Stimulated activated CD4-positive, alpha-beta T cell treated with anti-CD3 and anti-CD28 coated beads, Interleukin-15, amount 100 ng/mL, for 24 hours (primary cell): ENCODE results near the gene LRRFIP2.
"Not testable (repeated sequence)": the region's sequence is repeated elsewhere in the genome, so short reads cannot be mapped to it uniquely, and the experiment has no call there.

Experiments
- DNase-seq: peaks from one replicate; pipeline ENCODE4 v3.0.0-alpha.2; 2020

LRRFIP2 gene

GRCh38 chr3:37054370-37054769, 120.0 kb downstream of the LRRFIP2 start:
- DNase-seq = no peak

GRCh38 chr3:37053753-37054152, 120.6 kb downstream of the LRRFIP2 start:
- no peak for DNase-seq

- no peak for DNase-seq
Observed at GRCh38 chr3:37053337-37053736, 121.0 kb downstream of the LRRFIP2 start.

GRCh38 chr3:37052860-37053259, 121.5 kb downstream of the LRRFIP2 start:
- no peak for DNase-seq

- DNase-seq = no peak
Observed at GRCh38 chr3:37050282-37050681, 124.1 kb downstream of the LRRFIP2 start.

- not testable (repeated sequence) for DNase-seq
Observed at GRCh38 chr3:37042712-37043111, 131.7 kb downstream of the LRRFIP2 start.

- no peak for DNase-seq
Observed at GRCh38 chr3:37041546-37042195, 132.7 kb downstream of the LRRFIP2 start.

- DNase-seq = no peak
Observed at GRCh38 chr3:37040231-37040630, 134.2 kb downstream of the LRRFIP2 start.

- no peak for DNase-seq
Observed at GRCh38 chr3:37039161-37039846, 135.1 kb downstream of the LRRFIP2 start.

- no peak for DNase-seq
Observed at GRCh38 chr3:37037352-37037751, 137.0 kb downstream of the LRRFIP2 start.

GRCh38 chr3:37032961-37033360, 141.4 kb downstream of the LRRFIP2 start:
- DNase-seq = no peak

- no peak for DNase-seq
Observed at GRCh38 chr3:37031096-37031682, 143.2 kb downstream of the LRRFIP2 start.

GRCh38 chr3:37030588-37030987, 143.8 kb downstream of the LRRFIP2 start:
- DNase-seq = no peak

- no peak for DNase-seq
Observed at GRCh38 chr3:37029516-37030163, 144.7 kb downstream of the LRRFIP2 start.

GRCh38 chr3:37029111-37029510, 145.3 kb downstream of the LRRFIP2 start:
- no peak for DNase-seq

GRCh38 chr3:37028329-37028728, 146.1 kb downstream of the LRRFIP2 start:
- DNase-seq = no peak

GRCh38 chr3:37026851-37027250, 147.5 kb downstream of the LRRFIP2 start:
- no peak for DNase-seq

- no peak for DNase-seq
Observed at GRCh38 chr3:37025561-37026335, 148.6 kb downstream of the LRRFIP2 start.

GRCh38 chr3:37024820-37025405, 149.5 kb downstream of the LRRFIP2 start:
- DNase-seq = no peak

GRCh38 chr3:37024092-37024491, 150.3 kb downstream of the LRRFIP2 start:
- no peak for DNase-seq

- no peak for DNase-seq
Observed at GRCh38 chr3:37017683-37018082, 156.7 kb downstream of the LRRFIP2 start.

- no peak for DNase-seq
Observed at GRCh38 chr3:37016903-37017302, 157.5 kb downstream of the LRRFIP2 start.

GRCh38 chr3:37015642-37016041, 158.7 kb downstream of the LRRFIP2 start:
- no peak for DNase-seq
